Sigmoid colon (tissue), 7 donors: ENCODE measurements around the gene KIF2C. TPM values are rescaled to one million over a fixed set of nuclear protein-coding genes. Genes with fewer than 3 reads are reported as not detected.

Experiments
- DNase-seq: peaks from one replicate; pipeline ENCODE4 v3.0.0-alpha.2; 2019
- H3K27ac ChIP-seq, 4 donors: fragments of 200-600 bp; sonication (generic); one replicate each; pipeline ENCODE4 v1.5.1; 2016 to 2019; ENCODE audit warnings: mild to moderate bottlenecking in 1 of 4
- H3K27me3 ChIP-seq, 3 donors: fragments of 200-600 bp; sonication (generic); one replicate each; pipeline ENCODE4 v1.5.1; 2019; ENCODE audit warnings: mild to moderate bottlenecking in 1 of 3
- H3K36me3 ChIP-seq, 4 donors: fragments of 200-600 bp; sonication (generic); one replicate each; pipeline ENCODE4 v1.5.1; 2016 to 2019
- H3K4me1 ChIP-seq, 4 donors: fragments of 200-600 bp; sonication (generic); one replicate each; pipeline ENCODE4 v1.5.1; 2017 to 2019
- H3K4me3 ChIP-seq, 4 donors: fragments of 200-600 bp; sonication (generic); one replicate each; pipeline ENCODE4 v1.5.1; 2017 to 2019; ENCODE audit warnings: mild to moderate bottlenecking in 2 of 4, moderate library complexity in 1 of 4
- H3K9me3 ChIP-seq, 4 donors: fragments of 200-600 bp in 3 of 4; sonication (generic) in 3 of 4; one replicate each; pipeline versions ENCODE4 v1.5.1 to v1.6.1; 2013 to 2019
- EP300 ChIP-seq, 4 donors: sonication (generic); formaldehyde crosslinking; IDR thresholded peaks; one replicate each; pipeline ENCODE4 v1.6.1; 2017; ENCODE audit warnings: antibody characterized with exemption in 4 of 4
- POLR2A ChIP-seq, 2 donors: fragments of 450-650 bp; IDR thresholded peaks; one replicate each; pipeline ENCODE4 v1.6.1; 2016; ENCODE audit warnings: antibody characterized with exemption in 2 of 2, mild to moderate bottlenecking in 2 of 2, moderate library complexity in 2 of 2
- POLR2AphosphoS5 ChIP-seq, 4 donors: sonication (generic); formaldehyde crosslinking; IDR thresholded peaks; one replicate each; pipeline ENCODE4 v1.6.1; 2017; ENCODE audit warnings: antibody characterized with exemption in 4 of 4
- whole genome bisulfite sequencing, 2 donors: extraction: QIAGEN DNeasy Blood & Tissue Kit; methylation state at CpG; one replicate each; pipeline ENCODE4 v1.1.7; 2013; 5-methylcytosine and 5-hydroxymethylcytosine counted together
- intact Hi-C: fragments of 100-400 bp; cut with DNase I; formaldehyde crosslinking; loops from one replicate; pipeline ENCODE4 v1.15.1; 2023
- polyA plus RNA-seq, 3 donors: library from polyadenylated mRNA; stranded (reverse); fragments of 200-250 nt; gene quantifications; one replicate each; pipeline ENCODE4 v1.2.3, GENCODE V29; 2013
- total RNA-seq, 4 donors: library from RNA; depleted of rRNA; stranded (reverse); fragments of >200 nt; gene quantifications; one replicate each; pipeline ENCODE4 v1.1.0, GENCODE V29; 2016
- TF ChIP-seq, protein P1 (sequence below), 4 experiments: fragments of 450-650 bp in 3 of 4; fragments of 200-600 bp in 1 of 4; IDR thresholded peaks; one replicate each; pipeline ENCODE4 v1.5.1; 2016 to 2019; ENCODE audit warnings: antibody characterized with exemption in 4 of 4, mild to moderate bottlenecking in 3 of 4, moderate library complexity in 2 of 4
- donor health status: healthy with polysubstance abuse.
- donor health status: Bipolar disorder and iron deficiency.
- donor health status: healthy.

The KIF2C gene
- total and polyA plus RNA-seq, 7 donors = 0.36 to 16.2 (median 1.9) TPM

GRCh38 chr1:44785501-44786137, 46.0 kb downstream of the KIF2C start:
- no peaks in the 10 kb centered on the region for H3K9me3 ChIP-seq
- H3K27ac ChIP-seq = peak overlapping the region in 3 of 4 donors; percentile 59 to 70 (median 68)
- H3K4me3 ChIP-seq = peak overlapping the region; percentile 34 to 61 (median 50)
- peaks cover 0 to 14% (median 0%) of the 10 kb centered on the region in 4 donors for H3K36me3 ChIP-seq
- TF ChIP-seq EP300 (IDR thresholded peaks at IDR 0.05) (no peak), POLR2AphosphoS5 (IDR thresholded peaks at IDR 0.05) (no peak), POLR2A (IDR thresholded peaks at IDR 0.05) (no peak)
- TF ChIP-seq, protein P1, sequence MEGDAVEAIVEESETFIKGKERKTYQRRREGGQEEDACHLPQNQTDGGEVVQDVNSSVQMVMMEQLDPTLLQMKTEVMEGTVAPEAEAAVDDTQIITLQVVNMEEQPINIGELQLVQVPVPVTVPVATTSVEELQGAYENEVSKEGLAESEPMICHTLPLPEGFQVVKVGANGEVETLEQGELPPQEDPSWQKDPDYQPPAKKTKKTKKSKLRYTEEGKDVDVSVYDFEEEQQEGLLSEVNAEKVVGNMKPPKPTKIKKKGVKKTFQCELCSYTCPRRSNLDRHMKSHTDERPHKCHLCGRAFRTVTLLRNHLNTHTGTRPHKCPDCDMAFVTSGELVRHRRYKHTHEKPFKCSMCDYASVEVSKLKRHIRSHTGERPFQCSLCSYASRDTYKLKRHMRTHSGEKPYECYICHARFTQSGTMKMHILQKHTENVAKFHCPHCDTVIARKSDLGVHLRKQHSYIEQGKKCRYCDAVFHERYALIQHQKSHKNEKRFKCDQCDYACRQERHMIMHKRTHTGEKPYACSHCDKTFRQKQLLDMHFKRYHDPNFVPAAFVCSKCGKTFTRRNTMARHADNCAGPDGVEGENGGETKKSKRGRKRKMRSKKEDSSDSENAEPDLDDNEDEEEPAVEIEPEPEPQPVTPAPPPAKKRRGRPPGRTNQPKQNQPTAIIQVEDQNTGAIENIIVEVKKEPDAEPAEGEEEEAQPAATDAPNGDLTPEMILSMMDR (IDR thresholded peaks at IDR 0.05) = no peak
- H3K27me3 ChIP-seq = no peaks in the 10 kb centered on the region
- no peak for DNase-seq
- H3K4me1 ChIP-seq = peaks cover 0 to 34% (median 25%) of the 10 kb centered on the region in 4 donors
- intact Hi-C loops = loop anchor here (1.0 to 5.0 kb wide), 3 partner anchors 37 to 227 kb away; partner anchors contain the start of genes HECTD3 and UROD
- WGBS, 2 donors = 33 to 36% methylated on average over 11 of the region's 11 CpGs

- H3K27me3 ChIP-seq = no peaks in the 10 kb centered on the region
- TF ChIP-seq, protein P1 (IDR thresholded peaks at IDR 0.05) = peak; percentile 96 to 100 (median 98)
- TF ChIP-seq POLR2AphosphoS5 (IDR thresholded peaks at IDR 0.05) (peak in 2 of 4 donors; percentile 11 to 37), POLR2A (IDR thresholded peaks at IDR 0.05) (no peak)
- H3K27ac ChIP-seq = peak overlapping the region; percentile 41 to 70 (median 64)
- intact Hi-C loops = loop anchor here (1.0 to 5.0 kb wide), 3 partner anchors 36 to 226 kb away; partner anchors contain the start of genes HECTD3 and UROD
- peaks cover 0 to 34% (median 25%) of the 10 kb centered on the region in 4 donors for H3K4me1 ChIP-seq
- peak overlapping the region; percentile 34 to 61 (median 50) for H3K4me3 ChIP-seq
- no peaks in the 10 kb centered on the region for H3K9me3 ChIP-seq
- DNase-seq = peak; percentile 87
- 5 to 6% methylated on average over 49 of the region's 49 CpGs for WGBS, 2 donors
- H3K36me3 ChIP-seq = peaks cover 0 to 7% (median 0%) of the 10 kb centered on the region in 4 donors
These were observed 46.7 kb downstream of the KIF2C start for GRCh38 chr1:44786138-44786840.

DNA sequence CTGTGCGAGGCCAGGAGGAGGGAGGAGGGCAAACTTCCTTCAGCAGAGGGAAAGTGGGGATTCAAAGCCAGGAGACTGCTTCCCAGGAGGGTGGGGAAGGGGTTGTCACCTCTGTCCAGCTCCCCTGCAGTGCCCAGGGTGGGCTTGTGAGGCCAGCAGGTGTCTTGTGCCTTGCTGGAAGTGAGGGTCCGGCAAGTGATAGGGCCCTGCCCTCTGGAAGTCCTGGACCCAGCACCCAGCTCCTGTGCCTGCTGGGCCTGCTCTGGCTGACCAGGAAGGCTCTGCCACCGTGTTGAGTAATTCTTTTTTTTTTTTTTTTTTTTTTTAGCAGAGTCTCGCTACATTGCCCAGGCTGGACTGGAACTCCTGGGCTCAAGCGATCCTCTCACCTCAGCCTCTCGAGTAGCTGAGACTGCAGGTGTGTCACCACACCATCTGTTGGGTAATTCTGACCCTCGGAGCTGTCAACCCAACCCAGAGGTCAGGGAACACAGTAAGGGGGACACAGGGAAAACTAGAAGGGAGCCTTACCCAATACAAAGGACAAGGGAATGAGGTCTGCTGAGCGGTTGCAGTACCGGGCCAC, 47.3 kb downstream of the KIF2C start:
- peak overlapping the region; percentile 41 to 70 (median 64) for H3K27ac ChIP-seq
- WGBS, 2 donors = 79 to 83% methylated on average over 9 of the region's 9 CpGs
- H3K27me3 ChIP-seq = no peaks in the 10 kb centered on the region
- H3K4me3 ChIP-seq = peak overlapping the region in 2 of 4 donors; percentile 55 to 61
- intact Hi-C loops = loop anchor here (1.0 to 5.0 kb wide), 3 partner anchors 35 to 225 kb away; partner anchors contain the start of genes HECTD3 and UROD
- TF ChIP-seq, protein P1 (IDR thresholded peaks at IDR 0.05) = no peak
- TF ChIP-seq POLR2A (IDR thresholded peaks at IDR 0.05) (no peak), EP300 (IDR thresholded peaks at IDR 0.05) (no peak), POLR2AphosphoS5 (IDR thresholded peaks at IDR 0.05) (no peak)
- H3K4me1 ChIP-seq = peaks cover 0 to 34% (median 25%) of the 10 kb centered on the region in 4 donors
- H3K9me3 ChIP-seq = no peaks in the 10 kb centered on the region
- H3K36me3 ChIP-seq = peaks cover 0 to under 1% (median 0%) of the 10 kb centered on the region in 4 donors
- no peak for DNase-seq

DNA sequence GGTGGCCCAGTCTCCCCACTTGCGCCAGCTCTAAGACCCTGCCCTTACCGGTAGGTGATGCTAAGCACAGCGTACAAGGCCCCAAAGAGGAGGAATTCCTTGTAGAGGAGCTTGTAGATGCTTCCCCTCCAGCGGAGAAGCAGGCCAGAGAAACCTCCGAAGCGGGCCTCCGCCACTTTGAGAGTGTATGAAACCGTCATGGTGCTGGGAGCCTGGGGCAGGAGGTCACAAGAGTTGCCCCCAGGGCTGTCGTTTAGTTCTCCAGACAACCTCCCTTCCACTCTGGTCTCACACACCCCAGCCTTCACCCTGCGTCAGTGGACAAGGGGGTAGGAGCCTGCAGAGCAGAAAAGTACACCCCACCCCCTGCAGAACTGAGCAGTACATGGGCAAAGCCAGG, 47.9 kb downstream of the KIF2C start:
- H3K27ac ChIP-seq = no peak overlapping the region
- no peak for TF ChIP-seq POLR2A (IDR thresholded peaks at IDR 0.05)
- TF ChIP-seq EP300 (IDR thresholded peaks at IDR 0.05) = no peak
- TF ChIP-seq POLR2AphosphoS5 (IDR thresholded peaks at IDR 0.05) = no peak
- TF ChIP-seq, protein P1 (IDR thresholded peaks at IDR 0.05) = no peak
- no peaks in the 10 kb centered on the region for H3K9me3 ChIP-seq
- intact Hi-C loops = loop anchor here (5.0 kb wide), 2 partner anchors 35 to 225 kb away; partner anchors contain the start of genes HECTD3 and UROD
- H3K4me3 ChIP-seq = no peak overlapping the region
- no peaks in the 10 kb centered on the region for H3K36me3 ChIP-seq
- H3K4me1 ChIP-seq = peaks cover 0 to 34% (median 25%) of the 10 kb centered on the region in 4 donors
- H3K27me3 ChIP-seq = no peaks in the 10 kb centered on the region
- DNase-seq = no peak
- WGBS, 2 donors = 94 to 95% methylated on average over 10 of the region's 10 CpGs
